ENCODE results near the gene MCRIP2. TPM values are rescaled to one million over a fixed set of nuclear protein-coding genes. Genes with fewer than 3 reads are reported as not detected.

The MCRIP2 gene
- total and polyA plus RNA-seq, 2 of the 8 experiments (the other 6 are each of a cell fraction or from before 2014, with no cell fraction given): 45.4 to 75.5 TPM

DNA sequence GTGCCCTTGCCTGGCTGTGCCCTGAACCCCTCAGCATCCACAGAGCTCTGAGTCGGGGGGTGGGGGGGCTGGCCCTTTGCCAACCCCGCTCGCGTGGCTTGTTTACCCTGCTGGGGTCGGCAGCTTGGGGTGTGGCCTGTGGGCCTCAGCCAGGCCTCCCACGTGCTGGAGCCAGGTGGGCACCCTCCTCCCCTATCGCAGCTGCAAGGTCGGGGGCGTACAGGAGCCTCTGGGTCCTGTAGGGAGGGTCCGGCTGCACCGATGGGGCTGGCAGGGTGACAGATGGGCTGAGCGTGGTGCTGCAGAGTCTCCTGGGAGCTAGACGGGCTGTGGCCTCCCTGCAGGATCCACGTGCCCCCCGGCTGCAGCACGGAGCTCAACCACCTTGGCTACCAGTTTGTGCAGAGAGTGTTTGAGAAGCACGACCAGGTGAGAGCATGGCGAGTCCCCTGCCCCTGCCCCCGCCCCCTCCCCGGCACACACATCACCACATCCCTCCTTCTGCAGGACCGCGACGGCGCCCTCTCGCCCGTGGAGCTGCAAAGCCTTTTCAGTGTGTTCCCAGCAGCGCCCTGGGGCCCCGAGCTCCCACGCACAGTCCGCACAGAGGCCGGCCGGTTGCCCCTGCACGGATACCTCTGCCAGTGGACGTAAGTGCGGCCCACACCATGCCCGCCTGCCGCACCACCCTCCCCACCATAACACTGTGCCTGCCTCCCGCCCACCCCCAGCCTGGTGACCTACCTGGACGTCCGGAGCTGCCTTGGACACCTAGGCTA, 29.9 kb downstream of the MCRIP2 start (continued):
- TF ChIP-seq NRF1 (IDR thresholded peaks at IDR 0.05; ENCODE audit: low read depth, low read length): no peak
- no peak for TF ChIP-seq CREB1 (IDR thresholded peaks at IDR 0.05)
- no peak for TF ChIP-seq JUND (IDR thresholded peaks at IDR 0.05; ENCODE audit: low read length)
- no peak for TF ChIP-seq SRF (IDR thresholded peaks at IDR 0.05; ENCODE audit: low read depth, low read length)
- TF ChIP-seq, protein P1, sequence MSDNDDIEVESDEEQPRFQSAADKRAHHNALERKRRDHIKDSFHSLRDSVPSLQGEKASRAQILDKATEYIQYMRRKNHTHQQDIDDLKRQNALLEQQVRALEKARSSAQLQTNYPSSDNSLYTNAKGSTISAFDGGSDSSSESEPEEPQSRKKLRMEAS (IDR thresholded peaks at IDR 0.05): no peak

Data from H1 (cell line).